NCI-H187 (cell line): ENCODE results near the gene LRRK1.
A peak's percentile ranks its signal among the peaks of the same experiment; 100 is the strongest.

Source experiments
- DNase-seq, 2 experiments: peaks; one replicate each; lab custom pipeline; 2025; lab: John Stamatoyannopoulos, UW

The LRRK1 gene

GRCh38 chr15:100918690-100919480 is at the start of gene LRRK1:
LRRK1 (plus strand) TSS chr15:100919357; CDS start chr15:100924633, 5,276 bp downstream.
- DNase-seq = peak in 1 of 2 experiments; percentile 69

GRCh38 chr15:100873029-100873677 is 46.0 kb upstream of the LRRK1 start:
- DNase-seq = peak; percentile 28 to 67

GRCh38 chr15:100875495-100875894 is 43.7 kb upstream of the LRRK1 start:
- no peak for DNase-seq

GRCh38 chr15:100875976-100876375 is 43.2 kb upstream of the LRRK1 start:
- no peak for DNase-seq

- peak; percentile 34 to 66 for DNase-seq
These were observed 41.6 kb upstream of the LRRK1 start for GRCh38 chr15:100877551-100877950.

GRCh38 chr15:100878130-100878529 is 41.0 kb upstream of the LRRK1 start:
- no peak for DNase-seq

GRCh38 chr15:100878648-100879047 is 40.5 kb upstream of the LRRK1 start:
- DNase-seq = no peak

GRCh38 chr15:100879061-100879463 is 40.1 kb upstream of the LRRK1 start:
- DNase-seq = no peak

GRCh38 chr15:100879464-100880138 is 39.6 kb upstream of the LRRK1 start, which contains the start of gene ALDH1A3:
ALDH1A3 (plus strand) TSS chr15:100879831; CDS start chr15:100879908, 77 bp downstream.
- DNase-seq = no peak

GRCh38 chr15:100880139-100880896 is 38.8 kb upstream of the LRRK1 start:
- DNase-seq = no peak

GRCh38 chr15:100880897-100881242 is 38.3 kb upstream of the LRRK1 start:
- DNase-seq = no peak

- no peak for DNase-seq
These were observed 37.4 kb upstream of the LRRK1 start for GRCh38 chr15:100881573-100882336.

GRCh38 chr15:100885116-100885515 is 34.0 kb upstream of the LRRK1 start:
- no peak for DNase-seq

- no peak for DNase-seq
These were observed 33.3 kb upstream of the LRRK1 start for GRCh38 chr15:100885811-100886210.

- no peak for DNase-seq
These were observed 31.8 kb upstream of the LRRK1 start for GRCh38 chr15:100887211-100887913.

- no peak for DNase-seq
These were observed 29.6 kb upstream of the LRRK1 start for GRCh38 chr15:100889385-100890050.

- peak in 1 of 2 experiments; percentile 56 for DNase-seq
These were observed 29.0 kb upstream of the LRRK1 start for GRCh38 chr15:100890051-100890720.

- peak; percentile 56 to 65 for DNase-seq
These were observed 28.3 kb upstream of the LRRK1 start for GRCh38 chr15:100890850-100891249.

- no peak for DNase-seq
These were observed 27.7 kb upstream of the LRRK1 start for GRCh38 chr15:100891307-100892012.
